Measurements from ENCODE around the gene COL27A1. TPM values are rescaled to one million over a fixed set of nuclear protein-coding genes. Genes with fewer than 3 reads are reported as not detected.

COL27A1 gene
- total RNA-seq, 1 donor from 2014 or later, result 13.7 TPM

- no peak for TF ChIP-seq CTCF (IDR thresholded peaks at IDR 0.05)
- Histone ChIP-seq H3K4me1 (peaks cover 3% of the 10 kb centered on the region), H3K4me3 (no peak overlapping the region), H3K9me3 (no peaks in the 10 kb centered on the region), H3K36me3 (peaks cover 6% of the 10 kb centered on the region), H3K27me3 (no peaks in the 10 kb centered on the region), H3K27ac (no peak overlapping the region)
- intact Hi-C loops (cut with DNase I), result no loop called here
- ATAC-seq (no peak), DNase-seq (no peak)
Measured at GRCh38 chr9:114207034-114207810, 51.9 kb downstream of the COL27A1 start.

GRCh38 chr9:114207845-114208244 lies 52.5 kb downstream of the COL27A1 start:
- peaks cover 3% of the 10 kb centered on the region for H3K4me1 ChIP-seq
- no peak for TF ChIP-seq CTCF (IDR thresholded peaks at IDR 0.05)
- H3K4me3 ChIP-seq, result no peak overlapping the region
- H3K27ac ChIP-seq, result no peak overlapping the region
- DNase-seq (no peak), ATAC-seq (no peak)
- no peaks in the 10 kb centered on the region for H3K27me3 ChIP-seq
- peaks cover 6% of the 10 kb centered on the region for H3K36me3 ChIP-seq
- no peaks in the 10 kb centered on the region for H3K9me3 ChIP-seq
- intact Hi-C loops (cut with DNase I), result no loop called here

- Histone ChIP-seq H3K27ac (no peak overlapping the region), H3K27me3 (no peaks in the 10 kb centered on the region), H3K9me3 (no peaks in the 10 kb centered on the region), H3K36me3 (peaks cover 6% of the 10 kb centered on the region), H3K4me3 (no peak overlapping the region), H3K4me1 (peaks cover 3% of the 10 kb centered on the region)
- no peak for TF ChIP-seq CTCF (IDR thresholded peaks at IDR 0.05)
- intact Hi-C loops (cut with DNase I), result no loop called here
- DNase-seq (no peak), ATAC-seq (no peak)
Measured at GRCh38 chr9:114209151-114209550, 53.8 kb downstream of the COL27A1 start.

GRCh38 chr9:114210136-114210535 lies 54.8 kb downstream of the COL27A1 start:
- Histone ChIP-seq H3K4me1 (peaks cover 6% of the 10 kb centered on the region), H3K4me3 (no peak overlapping the region), H3K27ac (no peak overlapping the region), H3K36me3 (peaks cover 6% of the 10 kb centered on the region), H3K9me3 (no peaks in the 10 kb centered on the region), H3K27me3 (no peaks in the 10 kb centered on the region)
- intact Hi-C loops (cut with DNase I), result no loop called here
- ATAC-seq (no peak), DNase-seq (no peak)
- no peak for TF ChIP-seq CTCF (IDR thresholded peaks at IDR 0.05)

- Histone ChIP-seq H3K27ac (no peak overlapping the region), H3K36me3 (peaks cover 6% of the 10 kb centered on the region), H3K9me3 (no peaks in the 10 kb centered on the region), H3K4me3 (no peak overlapping the region), H3K4me1 (peaks cover 7% of the 10 kb centered on the region), H3K27me3 (no peaks in the 10 kb centered on the region)
- DNase-seq (no peak), ATAC-seq (no peak)
- TF ChIP-seq CTCF (IDR thresholded peaks at IDR 0.05), result no peak
- intact Hi-C loops (cut with DNase I), result no loop called here
Measured at GRCh38 chr9:114210691-114211276, 55.4 kb downstream of the COL27A1 start.

Data from upper lobe of right lung (tissue), 1 donor.